Astrocyte of the cerebellum (primary cell): ENCODE results near the gene CDH4.

ENCODE experiments used
- DNase-seq: peaks from one replicate; pipeline ENCODE4 v3.0.0-alpha.2; 2011; ENCODE audit warnings: low read depth
- H3K4me3 ChIP-seq: 2 replicates; pipeline ENCODE4 v1.5.1; 2011; ENCODE audit warnings: mild to moderate bottlenecking, low read depth, low read length, moderate library complexity
- CTCF ChIP-seq: IDR thresholded peaks from 2 replicates; pipeline ENCODE4 v1.5.1; 2012; ENCODE audit warnings: low read length, low read depth, moderate library complexity, mild to moderate bottlenecking; ENCODE audit errors: missing control alignments
- in situ Hi-C: cut with HindIII; loops from 2 replicates; pipeline ENCODE4 v1.10.0; 2017; ENCODE audit warnings: low sequenced_read_pairs

The CDH4 gene

GRCh38 chr20:61636531-61637116, 384.6 kb downstream of the CDH4 start:
- DNase-seq: no peak
- H3K4me3 ChIP-seq: no peak overlapping the region
- in situ Hi-C loops: no loop called here
- TF ChIP-seq CTCF: no peak

GRCh38 chr20:61638802-61639585, 386.9 kb downstream of the CDH4 start:
- TF ChIP-seq CTCF: no peak
- DNase-seq: no peak
- no peak overlapping the region for H3K4me3 ChIP-seq
- in situ Hi-C loops: no loop called here

GRCh38 chr20:61640131-61640870, 388.2 kb downstream of the CDH4 start:
- DNase-seq: peak; percentile 32
- in situ Hi-C loops: no loop called here
- H3K4me3 ChIP-seq: no peak overlapping the region
- TF ChIP-seq CTCF: no peak

GRCh38 chr20:61640871-61641245, 388.8 kb downstream of the CDH4 start:
- in situ Hi-C loops: no loop called here
- no peak for DNase-seq
- TF ChIP-seq CTCF: no peak
- no peak overlapping the region for H3K4me3 ChIP-seq

GRCh38 chr20:61643656-61644377, 391.8 kb downstream of the CDH4 start:
- no peak overlapping the region for H3K4me3 ChIP-seq

More at GRCh38 chr20:61643656-61644377, 391.8 kb downstream of the CDH4 start:
- in situ Hi-C loops: no loop called here
- TF ChIP-seq CTCF: no peak
- DNase-seq: no peak
